Astrocyte of the hippocampus (primary cell): ENCODE results near the gene COX7A1.
"Not testable (repeated sequence)": the region's sequence is repeated elsewhere in the genome, so short reads cannot be mapped to it uniquely, and the experiment has no call there.

Source experiments
- DNase-seq: peaks from one replicate; pipeline ENCODE4 v3.0.0; 2011; ENCODE audit warnings: low read depth, low spot score

COX7A1 gene

DNA sequence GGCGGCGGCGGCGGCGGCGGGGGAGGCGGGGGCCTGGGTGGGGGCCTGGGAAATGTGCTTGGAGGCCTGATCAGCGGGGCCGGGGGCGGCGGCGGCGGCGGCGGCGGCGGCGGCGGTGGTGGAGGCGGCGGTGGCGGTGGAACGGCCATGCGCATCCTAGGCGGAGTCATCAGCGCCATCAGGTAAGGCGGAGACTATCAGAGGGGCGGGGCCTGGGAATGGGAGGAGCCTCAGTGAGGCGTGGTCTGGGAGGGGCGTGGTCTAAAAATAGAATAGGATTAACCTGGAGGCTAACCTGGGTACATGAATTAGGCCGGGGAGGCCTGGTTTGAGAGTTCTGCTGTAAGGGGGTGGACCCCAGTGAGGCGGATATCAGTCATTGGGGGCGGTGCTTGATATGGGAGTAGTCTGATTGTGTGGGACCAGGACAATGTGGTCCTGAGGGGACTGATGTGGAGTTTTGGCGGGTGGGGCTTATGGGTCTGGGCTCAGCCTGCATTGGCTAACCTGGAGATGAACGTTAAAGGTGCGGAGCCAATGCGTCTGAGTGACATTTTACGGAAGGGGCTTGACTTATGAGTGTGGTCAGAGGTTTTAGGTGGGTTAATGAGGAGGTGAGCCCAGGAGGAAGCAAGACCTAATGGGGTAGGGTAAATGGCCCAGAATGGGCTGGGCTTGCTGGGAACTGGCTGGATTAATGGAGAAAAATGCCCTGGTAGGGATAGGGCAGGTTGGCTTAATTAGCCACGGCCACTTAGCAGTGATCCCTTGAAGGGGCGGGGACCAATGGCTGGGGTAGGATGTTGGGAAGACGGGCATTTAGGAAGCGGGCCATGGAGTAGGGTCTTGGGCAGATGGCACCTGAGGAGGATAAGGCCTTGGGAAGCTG is 11.0 kb downstream of the COX7A1 start:
- DNase-seq: peak; percentile 94

DNA sequence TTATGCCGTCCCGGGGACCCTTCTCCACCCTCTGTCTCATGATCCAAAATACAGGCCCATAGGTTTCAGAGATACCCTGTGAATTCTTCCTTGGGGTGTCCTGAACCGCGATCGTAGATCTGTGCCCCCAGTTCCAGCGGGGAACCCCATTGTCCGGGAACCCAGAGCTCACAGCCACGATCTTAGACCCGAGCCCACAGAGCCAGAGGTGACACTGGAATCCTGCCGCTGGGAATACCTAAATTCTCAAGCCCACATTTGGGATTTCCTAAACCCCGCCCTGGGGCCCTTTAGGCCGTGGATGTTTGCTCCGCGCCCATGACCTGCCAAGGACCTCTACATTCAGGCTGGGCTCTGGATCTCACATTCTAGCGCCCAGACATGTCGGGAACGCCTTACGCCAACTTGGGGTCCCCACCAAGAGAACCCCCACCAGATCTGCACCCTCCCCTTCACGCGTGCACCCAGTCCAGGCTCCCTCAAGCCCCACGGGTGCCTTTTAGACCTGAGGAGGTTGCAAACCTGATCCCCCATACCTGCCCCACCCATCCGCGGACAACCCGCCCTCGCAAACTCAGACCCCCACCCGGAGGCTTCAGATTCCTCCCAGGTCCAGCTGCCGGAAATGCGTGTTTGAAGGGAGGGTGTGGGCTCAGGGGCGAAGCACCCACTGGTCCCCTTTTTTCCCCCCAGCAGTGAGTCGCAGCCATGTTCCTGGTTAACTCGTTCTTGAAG is 11.8 kb downstream of the COX7A1 start:
- DNase-seq: peak; percentile 75

DNA sequence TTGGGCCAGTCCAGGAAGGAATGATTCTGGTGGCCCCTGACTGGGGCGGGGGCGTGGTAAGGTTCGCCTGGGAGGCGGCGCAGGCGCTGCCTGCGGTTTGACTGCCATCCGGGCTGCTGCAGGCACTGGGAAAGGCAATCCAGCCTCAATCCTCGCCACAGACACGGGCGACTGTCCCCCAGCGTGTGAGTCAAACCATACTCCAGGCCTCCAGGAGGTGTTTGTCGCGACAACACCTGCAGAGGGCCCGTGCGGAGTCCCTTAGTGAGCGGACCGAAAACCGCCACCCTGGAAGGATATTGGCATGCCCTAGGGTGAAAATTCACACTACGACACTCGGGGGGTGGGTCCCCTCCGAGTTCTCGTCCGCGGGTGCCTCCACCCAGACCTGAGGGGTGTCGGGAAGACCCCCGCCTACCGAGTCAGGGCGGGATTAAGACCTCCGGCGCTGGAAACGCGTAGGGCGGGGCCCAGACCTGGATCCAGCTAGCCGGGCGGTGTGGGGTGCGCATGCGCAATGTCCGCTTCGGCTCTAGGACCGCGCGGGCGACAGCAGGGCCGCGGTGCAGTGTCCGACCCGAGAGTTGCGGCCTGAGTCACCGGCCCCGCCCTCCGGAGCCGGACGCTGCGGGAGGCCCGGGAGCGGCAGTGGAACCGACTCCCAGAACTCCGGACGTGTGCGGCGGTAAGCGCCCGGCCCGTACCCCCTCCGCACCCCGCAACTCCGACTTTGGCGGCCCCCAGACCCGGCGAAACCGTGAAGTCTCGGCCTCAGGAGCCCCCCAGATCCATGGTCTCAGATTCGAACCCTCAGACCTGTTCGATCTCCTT is 12.6 kb downstream of the COX7A1 start, which contains the start of gene CAPNS1:
TSS of gene CAPNS1 (plus strand) at position 594 of the 831 bp plus-strand sequence. CDS start 946 bp downstream, outside the sequence.
- DNase-seq: peak; percentile 99

DNA sequence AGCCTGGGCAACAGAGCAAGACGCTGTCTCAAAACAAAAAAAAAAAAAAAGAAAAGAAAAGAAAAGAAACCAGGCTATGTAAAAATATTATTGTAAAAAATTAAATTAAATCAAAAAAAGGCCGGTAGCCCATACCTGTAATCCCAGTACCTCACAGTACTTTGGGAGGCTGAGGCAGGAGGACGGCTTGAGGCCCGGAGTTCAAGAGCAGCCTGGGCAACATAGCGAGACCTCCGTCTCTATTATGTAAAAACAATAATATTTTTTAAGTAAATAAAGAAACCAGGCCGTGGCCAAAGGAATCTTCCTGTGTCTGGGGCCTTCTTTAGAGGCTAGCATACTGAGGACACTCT is 13.2 kb downstream of the COX7A1 start:
- DNase-seq: no peak

DNA sequence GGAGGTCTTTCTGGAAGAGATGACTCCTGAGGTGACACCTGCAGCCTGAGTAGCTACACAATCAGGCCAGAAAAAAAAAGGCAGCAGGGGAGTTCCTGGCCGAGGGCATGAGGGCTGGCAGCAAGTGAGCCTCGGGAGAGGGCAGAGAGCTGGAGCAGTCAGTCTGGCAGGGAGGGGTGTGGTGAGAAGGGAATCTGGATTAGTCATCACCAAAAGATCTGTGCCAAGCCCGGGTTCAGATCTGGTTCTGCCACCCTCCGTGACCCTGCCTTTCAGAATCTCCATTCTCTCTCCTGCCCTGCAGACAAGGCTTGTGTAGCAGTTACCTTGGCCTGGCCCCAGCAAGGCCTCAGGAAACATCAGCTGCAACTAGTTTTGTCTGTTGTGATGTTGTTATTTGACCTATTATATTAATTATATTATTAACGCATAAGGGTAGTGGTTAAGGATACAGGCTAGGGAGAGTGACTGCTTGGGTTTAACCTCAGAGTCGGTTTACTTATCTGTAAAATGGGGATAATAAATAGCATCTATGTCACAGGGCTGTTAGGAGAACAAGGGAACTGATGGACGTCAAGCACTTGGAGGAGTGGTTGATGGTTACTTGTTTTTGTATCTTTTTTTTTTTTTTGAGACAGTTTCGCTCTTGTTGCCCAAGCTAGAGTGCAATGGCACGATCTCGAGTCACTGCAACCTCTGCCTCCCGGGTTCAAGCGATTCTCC is 15.1 kb downstream of the COX7A1 start:
- peak; percentile 90 for DNase-seq

DNA sequence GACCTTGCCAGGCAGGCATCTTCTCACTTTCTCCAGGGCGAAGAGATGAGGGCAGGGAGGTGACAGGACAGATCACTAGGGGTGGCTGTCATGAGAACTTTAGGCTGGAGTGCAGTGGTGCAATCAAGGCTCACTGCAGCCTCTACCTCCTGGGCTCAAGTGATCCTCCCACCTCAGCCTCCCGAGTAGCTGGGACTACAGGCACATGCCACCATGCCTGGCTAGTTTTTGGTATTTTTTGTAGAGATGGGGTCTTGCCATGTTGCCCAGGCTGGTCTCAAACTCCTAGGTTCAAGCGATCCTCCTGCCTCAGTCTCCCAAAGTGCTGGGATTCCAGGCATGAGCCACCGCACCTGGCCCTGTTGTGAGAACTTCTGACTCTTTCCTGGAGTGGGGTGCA is 17.4 kb downstream of the COX7A1 start:
- not testable (repeated sequence) for DNase-seq

DNA sequence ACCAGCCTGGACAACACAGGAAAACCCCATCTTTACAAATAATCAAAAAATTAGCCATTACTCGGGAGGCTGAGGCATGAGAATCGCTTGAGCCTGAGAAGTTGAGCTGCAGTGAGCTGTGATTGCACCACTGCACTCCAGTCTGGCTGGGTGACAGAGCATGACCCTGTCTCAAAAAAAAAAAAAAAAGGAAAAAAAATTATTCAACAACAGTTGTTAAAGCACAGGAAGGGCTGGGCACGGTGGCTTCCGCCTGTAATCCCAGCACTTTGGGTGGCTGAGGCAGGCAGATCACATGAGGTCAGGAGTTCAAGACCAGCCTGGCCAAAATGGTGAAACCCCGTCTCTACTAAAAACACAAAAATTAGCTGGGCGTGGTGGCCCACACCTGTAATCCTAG is 21.0 kb downstream of the COX7A1 start:
- not testable (repeated sequence) for DNase-seq

DNA sequence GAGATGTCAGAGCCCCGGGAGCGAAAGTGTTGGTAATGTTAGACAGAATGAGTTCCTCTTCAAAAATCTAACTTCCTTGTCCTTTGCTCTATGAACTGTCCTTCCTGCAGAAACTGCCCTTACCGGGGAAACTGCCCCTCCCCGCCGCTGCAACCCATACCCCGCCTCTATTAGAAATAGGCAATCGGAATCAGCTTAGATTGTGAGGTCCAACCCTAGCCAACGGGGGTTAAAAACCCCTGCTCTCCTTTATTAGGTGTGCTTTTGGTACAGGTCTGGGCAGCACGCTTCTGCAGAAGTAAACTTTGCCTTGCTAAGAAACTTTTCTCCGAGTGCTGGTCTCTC is 23.9 kb downstream of the COX7A1 start:
- DNase-seq: no peak

DNA sequence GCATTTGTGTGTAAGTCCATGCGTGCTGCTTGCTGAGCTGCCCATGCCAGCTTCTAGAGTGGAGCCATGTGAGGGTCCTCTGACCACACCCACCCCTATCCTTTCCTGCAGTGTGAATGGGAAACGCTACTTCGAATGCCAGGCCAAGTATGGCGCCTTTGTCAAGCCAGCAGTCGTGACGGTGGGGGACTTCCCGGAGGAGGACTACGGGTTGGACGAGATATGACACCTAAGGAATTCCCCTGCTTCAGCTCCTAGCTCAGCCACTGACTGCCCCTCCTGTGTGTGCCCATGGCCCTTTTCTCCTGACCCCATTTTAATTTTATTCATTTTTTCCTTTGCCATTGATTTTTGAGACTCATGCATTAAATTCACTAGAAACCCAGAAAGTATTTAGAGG is 26.7 kb downstream of the COX7A1 start:
- DNase-seq: no peak

DNA sequence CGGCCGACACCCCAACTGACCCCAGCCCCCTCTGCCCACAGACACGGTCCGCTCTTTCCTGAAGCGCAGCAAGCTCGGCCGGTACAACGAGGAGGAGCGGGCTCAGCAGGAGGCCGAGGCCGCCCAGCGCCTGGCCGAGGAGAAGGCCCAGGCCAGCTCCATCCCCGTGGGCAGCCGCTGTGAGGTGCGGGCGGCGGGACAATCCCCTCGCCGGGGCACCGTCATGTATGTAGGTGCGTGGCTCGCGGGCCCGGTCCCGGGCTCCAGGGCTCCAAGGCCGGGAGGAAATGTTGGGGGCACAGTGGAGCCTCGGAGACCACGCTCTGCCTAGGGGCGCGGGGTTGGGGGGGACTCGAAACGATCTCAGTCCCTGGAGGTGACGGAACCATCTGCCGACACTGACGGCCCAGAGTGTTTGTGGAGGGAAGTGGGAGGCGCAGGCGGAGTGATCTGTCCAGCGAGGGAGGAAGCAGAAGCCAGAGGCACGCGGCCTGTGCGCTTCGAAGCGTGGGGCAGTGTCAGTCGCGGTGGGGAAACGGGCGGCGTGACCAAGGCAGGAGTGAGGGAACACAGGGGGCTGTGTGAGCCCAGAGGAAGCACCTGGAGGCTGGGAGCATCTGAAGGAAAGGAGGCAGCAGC is 30.6 kb downstream of the COX7A1 start:
- DNase-seq: no peak

DNA sequence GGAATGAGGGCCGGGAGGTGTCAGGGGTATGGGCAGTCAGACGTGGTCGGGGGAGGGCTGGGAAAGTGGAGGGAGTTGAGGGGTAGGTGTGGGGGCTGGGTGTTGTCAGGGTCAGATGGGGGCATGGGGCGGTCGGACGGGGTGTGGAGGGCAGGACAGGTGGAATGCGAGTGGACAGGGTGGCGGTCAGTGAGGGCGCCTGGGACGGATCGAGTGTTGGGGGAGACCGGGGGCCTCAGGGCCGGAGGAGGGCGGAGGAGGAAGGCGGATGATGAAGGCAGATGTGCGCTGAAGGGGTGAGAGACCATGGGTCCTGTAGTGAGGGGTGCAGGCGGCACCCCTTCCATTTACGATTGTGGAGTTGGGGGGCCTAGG is 31.3 kb downstream of the COX7A1 start:
- no peak for DNase-seq

DNA sequence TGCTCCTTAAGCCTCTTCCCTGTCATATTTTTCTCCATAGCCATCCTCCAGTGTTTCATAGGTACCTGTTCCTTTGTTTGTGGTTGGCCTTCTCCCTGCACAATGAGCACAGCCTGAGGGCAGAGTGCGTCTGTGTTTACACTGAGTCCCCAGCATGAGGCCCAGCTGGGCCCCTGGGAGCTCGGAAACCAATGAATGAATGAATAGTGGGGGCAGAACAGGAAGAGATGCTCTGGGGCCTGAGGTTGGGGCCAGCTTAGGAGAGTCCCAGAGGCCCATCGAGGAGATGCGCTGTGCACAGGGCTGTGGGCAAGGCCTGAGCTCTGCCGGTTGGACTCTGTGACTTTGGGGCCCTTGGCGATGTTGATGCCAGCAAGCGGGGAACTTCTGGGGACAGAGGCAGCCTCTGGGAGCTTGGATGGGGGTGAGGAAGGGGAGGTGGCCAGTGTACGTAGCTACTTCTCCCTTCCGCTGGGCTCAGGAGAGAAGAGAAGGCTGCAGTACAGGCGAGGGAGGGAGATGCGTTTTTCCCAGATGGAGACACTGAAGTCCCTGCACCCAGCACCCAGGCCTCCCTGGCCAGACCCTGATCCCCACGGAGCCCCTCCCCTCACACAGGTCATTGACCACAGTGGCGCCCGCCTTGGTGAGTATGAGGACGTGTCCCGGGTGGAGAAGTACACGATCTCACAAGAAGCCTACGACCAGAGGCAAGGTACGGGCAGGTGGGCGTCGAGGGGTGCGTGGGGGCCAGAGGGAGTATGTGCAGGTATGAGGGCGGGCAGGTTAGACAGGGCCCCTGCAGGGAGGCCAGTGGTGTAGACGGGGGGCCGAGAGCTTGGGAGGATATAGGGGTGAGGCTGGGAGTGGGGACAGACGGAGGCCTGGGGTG is 31.9 kb downstream of the COX7A1 start:
- DNase-seq: no peak

DNA sequence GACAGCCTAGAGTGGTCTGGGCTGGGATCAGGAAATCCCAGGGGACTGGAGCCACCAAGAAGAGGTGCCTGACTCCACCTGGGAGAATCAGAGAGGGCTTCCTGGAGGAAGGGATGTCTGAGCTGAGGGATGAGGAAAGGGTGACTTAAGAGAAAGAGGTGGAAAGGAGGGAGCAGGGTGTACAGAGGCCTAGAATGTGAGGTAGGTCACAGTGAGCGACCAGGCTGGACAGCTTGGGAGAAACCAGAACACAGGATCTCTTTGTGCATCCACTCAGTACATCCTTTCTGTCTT is 36.0 kb downstream of the COX7A1 start:
- no peak for DNase-seq

DNA sequence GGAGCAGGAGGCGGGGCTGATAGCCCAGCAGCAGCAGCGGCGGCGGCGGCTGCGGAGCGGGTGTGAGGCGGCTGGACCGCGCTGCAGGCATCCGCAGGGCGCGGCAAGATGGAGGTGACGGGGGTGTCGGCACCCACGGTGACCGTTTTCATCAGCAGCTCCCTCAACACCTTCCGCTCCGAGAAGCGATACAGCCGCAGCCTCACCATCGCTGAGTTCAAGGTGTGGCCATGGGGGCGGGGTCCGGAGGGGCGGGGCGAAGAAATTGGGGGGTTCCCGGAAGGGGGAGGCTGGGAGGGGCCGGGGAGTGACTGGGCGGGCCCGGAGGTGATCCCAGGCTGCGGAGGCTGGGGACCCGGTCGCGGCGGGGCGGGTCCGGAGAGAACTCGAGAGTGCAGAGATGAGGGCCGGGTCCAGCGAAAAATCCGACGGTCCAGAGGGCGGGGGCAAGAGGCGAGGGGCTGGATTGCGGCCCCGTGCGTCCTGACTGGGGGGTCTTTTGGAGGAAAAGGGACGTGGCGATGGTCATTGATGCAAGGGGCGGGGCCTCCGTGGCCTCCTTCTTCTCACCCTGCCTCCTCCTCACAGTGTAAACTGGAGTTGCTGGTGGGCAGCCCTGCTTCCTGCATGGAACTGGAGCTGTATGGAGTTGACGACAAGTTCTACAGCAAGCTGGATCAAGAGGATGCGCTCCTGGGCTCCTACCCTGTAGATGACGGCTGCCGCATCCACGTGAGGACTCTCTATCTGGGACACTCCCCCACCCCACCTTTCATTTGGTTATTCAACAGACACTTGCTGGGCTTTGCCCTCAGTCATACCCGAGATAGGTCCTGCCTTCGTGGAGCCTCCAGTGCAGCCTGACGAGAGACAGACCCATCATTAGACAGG is 36.5 kb downstream of the COX7A1 start, which contains the start of gene TBCB:
TSS of gene TBCB (plus strand) at position 16 of the 891 bp plus-strand sequence. CDS start at position 109, 93 bp downstream.
- no peak for DNase-seq

DNA sequence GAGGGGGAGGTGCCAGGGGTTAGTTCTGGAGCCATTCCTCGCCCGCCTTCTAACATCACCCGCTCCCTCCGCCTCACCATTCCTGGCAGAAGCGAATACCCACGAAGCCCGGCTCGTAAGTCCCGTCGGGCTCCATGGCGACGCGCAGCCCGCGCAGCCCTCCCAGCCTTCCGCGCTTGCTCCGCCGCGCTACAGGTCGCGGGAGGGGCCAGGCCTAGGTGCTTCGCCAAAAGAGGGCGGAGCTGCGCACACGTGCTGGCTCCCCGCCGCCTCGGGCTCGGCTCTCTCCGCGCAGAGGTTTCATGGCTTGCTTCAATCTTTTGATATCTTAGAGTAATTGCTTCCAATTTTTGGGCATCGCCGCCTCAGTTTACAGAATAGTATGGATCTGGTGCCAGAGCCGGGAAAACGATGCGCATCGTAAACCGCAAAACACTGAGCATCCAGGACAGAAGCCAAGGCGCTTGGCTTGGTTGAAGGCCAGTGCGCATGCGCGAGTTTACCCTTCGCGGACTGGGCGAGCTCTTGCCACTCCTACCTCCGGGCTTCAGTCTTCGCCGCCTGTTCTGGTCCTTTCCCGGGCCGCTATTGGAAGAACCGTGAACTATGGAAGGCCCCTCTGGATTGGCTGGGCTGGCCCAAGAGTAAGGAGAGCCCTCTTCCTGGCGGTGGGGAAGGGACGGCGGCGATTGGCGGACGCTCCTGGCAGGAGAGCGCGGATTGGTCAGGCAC is 37.4 kb downstream of the COX7A1 start, which contains the start of gene POLR2I:
TSS of gene POLR2I (minus strand) at position 155 of the 732 bp plus-strand sequence. CDS start at position 136, 19 bp downstream.
- peak; percentile 100 for DNase-seq

DNA sequence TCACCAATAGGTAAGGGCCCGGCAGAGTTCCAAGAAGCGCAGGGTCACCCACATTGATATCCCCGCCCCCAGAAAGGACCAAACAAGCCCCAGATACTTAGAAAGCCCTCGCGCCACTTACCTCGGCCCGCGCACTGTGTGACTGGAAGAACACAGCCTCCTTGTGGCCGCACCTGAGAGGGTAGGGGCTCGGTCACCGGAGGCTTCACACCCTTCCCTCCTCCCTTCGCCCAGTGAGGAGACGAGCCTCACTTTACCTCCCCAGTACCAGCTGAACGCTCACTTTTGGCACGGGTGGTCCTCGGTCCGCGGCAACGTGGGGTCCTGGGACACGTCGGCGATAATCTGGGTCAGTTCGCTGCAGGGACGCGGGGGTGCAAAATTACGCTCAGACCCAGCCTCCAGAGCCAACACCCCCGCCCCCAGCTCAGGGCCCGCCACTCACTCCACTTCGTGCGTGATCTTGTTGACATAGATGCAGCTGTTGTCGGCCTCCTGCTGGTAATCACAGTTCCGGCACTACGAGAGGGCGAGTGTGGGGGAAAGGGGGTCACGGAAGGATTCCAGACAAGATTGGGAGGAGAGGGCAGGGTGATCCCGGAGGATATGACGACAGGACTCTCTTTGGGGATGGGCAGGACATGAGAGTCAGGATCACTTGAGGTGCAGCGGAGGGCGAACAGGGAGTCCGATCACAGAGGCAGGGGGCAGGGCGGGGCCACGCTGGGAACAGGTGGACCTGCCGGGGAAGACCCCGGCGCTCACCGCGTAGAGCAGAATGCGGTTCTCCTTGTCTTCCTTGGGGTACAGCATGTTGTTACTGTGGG is 38.1 kb downstream of the COX7A1 start:
- DNase-seq: peak; percentile 37

DNA sequence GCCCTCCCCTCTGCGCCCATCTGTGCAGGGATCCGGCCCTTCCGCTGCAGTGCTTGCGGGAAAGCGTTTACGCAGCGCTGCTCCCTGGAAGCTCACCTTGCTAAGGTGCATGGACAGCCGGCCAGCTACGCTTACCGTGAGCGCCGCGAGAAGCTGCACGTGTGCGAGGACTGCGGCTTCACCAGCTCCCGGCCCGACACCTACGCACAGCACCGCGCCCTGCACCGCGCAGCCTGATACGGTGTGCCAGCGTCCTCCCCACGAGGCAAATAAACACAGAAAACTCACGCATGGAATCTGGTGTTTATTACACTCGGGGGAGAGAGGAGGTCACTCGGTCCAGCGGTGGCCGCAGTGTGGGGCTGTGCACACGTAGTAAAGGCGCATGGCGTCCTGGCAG is 38.8 kb downstream of the COX7A1 start:
- DNase-seq: no peak
